NK-92 (cell line): ENCODE measurements around the gene MYH10.
"Not testable (repeated sequence)": the region's sequence is repeated elsewhere in the genome, so short reads cannot be mapped to it uniquely, and the experiment has no call there.

ENCODE experiments used
- DNase-seq: peaks from one replicate; lab custom pipeline; 2025; ENCODE audit not compliant: unreplicated experiment; lab: John Stamatoyannopoulos, UW

Gene MYH10

GRCh38 chr17:8630227-8630801 is at the start of gene MYH10:
MYH10 (minus strand) TSS chr17:8630725; CDS start chr17:8623246, 7,479 bp downstream.
- no peak for DNase-seq

- no peak for DNase-seq
These were observed 48.6 kb upstream of the MYH10 start for GRCh38 chr17:8679126-8679525.

GRCh38 chr17:8675306-8675705 is 44.8 kb upstream of the MYH10 start:
- DNase-seq, result no peak

- DNase-seq, result no peak
These were observed 44.1 kb upstream of the MYH10 start for GRCh38 chr17:8674344-8675305.

GRCh38 chr17:8673612-8674011 is 43.1 kb upstream of the MYH10 start:
- no peak for DNase-seq

- DNase-seq, result no peak
These were observed 41.8 kb upstream of the MYH10 start for GRCh38 chr17:8672326-8672725.

GRCh38 chr17:8670421-8670820 is 39.9 kb upstream of the MYH10 start:
- DNase-seq, result no peak

GRCh38 chr17:8668176-8668740 is 37.7 kb upstream of the MYH10 start:
- DNase-seq, result no peak

- DNase-seq, result no peak
These were observed 36.9 kb upstream of the MYH10 start for GRCh38 chr17:8667421-8667820.

GRCh38 chr17:8665684-8666083 is 35.2 kb upstream of the MYH10 start:
- no peak for DNase-seq

- no peak for DNase-seq
These were observed 34.1 kb upstream of the MYH10 start for GRCh38 chr17:8664456-8665126.

- no peak for DNase-seq
These were observed 32.4 kb upstream of the MYH10 start for GRCh38 chr17:8662973-8663372.

GRCh38 chr17:8662076-8662831 is 31.7 kb upstream of the MYH10 start:
- DNase-seq, result no peak

- not testable (repeated sequence) for DNase-seq
These were observed 30.2 kb upstream of the MYH10 start for GRCh38 chr17:8660709-8661108.

- no peak for DNase-seq
These were observed 29.4 kb upstream of the MYH10 start for GRCh38 chr17:8659758-8660410.

- DNase-seq, result no peak
These were observed 28.3 kb upstream of the MYH10 start for GRCh38 chr17:8658810-8659209.

- DNase-seq, result no peak
These were observed 26.2 kb upstream of the MYH10 start for GRCh38 chr17:8656693-8657092.

GRCh38 chr17:8654822-8655221 is 24.3 kb upstream of the MYH10 start:
- DNase-seq, result no peak

GRCh38 chr17:8651013-8651412 is 20.5 kb upstream of the MYH10 start:
- DNase-seq, result no peak

- DNase-seq, result no peak
These were observed 19.6 kb upstream of the MYH10 start for GRCh38 chr17:8650119-8650499.
